HL-60 (cell line): ENCODE data around the gene TCTN3.

Experiments
- DNase-seq, 2 experiments: peaks; one replicate each; pipeline ENCODE4 v3.0.0-alpha.2; 2010 to 2020; ENCODE audit warnings: low read depth in 1 of 2, low spot score in 1 of 2
- H3K27ac ChIP-seq: fragments of 250-450 bp; sonication (Bioruptor Pico); replicated peaks from 2 replicates; pipeline ENCODE4 v1.5.1; 2020; ENCODE audit warnings: mild to moderate bottlenecking, moderate library complexity
- H3K27me3 ChIP-seq: fragments of 250-450 bp; sonication (Bioruptor Pico); 2 replicates; pipeline ENCODE4 v1.5.1; 2021; ENCODE audit warnings: mild to moderate bottlenecking, moderate library complexity; ENCODE audit not compliant: insufficient read depth, poor library complexity, severe bottlenecking
- H3K4me3 ChIP-seq: replicated peaks from 2 replicates; pipeline ENCODE4 v1.5.1; 2011; ENCODE audit warnings: mild to moderate bottlenecking, control low read depth, low read length; ENCODE audit not compliant: insufficient read depth
- CTCF ChIP-seq: IDR thresholded peaks from one replicate; pipeline ENCODE4 v1.5.1; 2011; ENCODE audit warnings: low read length, control low read depth, inconsistent platforms; ENCODE audit not compliant: insufficient read depth
- GABPA ChIP-seq: IDR thresholded peaks from 2 replicates; pipeline ENCODE4 v1.6.1; 2012; ENCODE audit warnings: low read depth
- POLR2AphosphoS5 ChIP-seq: IDR thresholded peaks from 2 replicates; pipeline ENCODE4 v1.6.1; 2012; ENCODE audit warnings: low read depth
- REST ChIP-seq: IDR thresholded peaks from 2 replicates; pipeline ENCODE4 v1.6.1; 2012; ENCODE audit warnings: low read depth; ENCODE audit not compliant: insufficient replicate concordance
- SPI1 ChIP-seq: IDR thresholded peaks from 2 replicates; pipeline ENCODE4 v1.6.1; 2012; ENCODE audit warnings: low read depth, mild to moderate bottlenecking, borderline replicate concordance

Gene TCTN3

GRCh38 chr10:95711492-95711891, 17.8 kb upstream of the TCTN3 start:
- H3K27me3 ChIP-seq, result no peaks in the 10 kb centered on the region

GRCh38 chr10:95706990-95707389, 13.3 kb upstream of the TCTN3 start:
- DNase-seq, result no peak
- no peak for TF ChIP-seq SPI1

More at GRCh38 chr10:95711492-95711891, 17.8 kb upstream of the TCTN3 start:
- Histone ChIP-seq H3K27ac (no peak overlapping the region), H3K4me3 (no peak overlapping the region)
- TF ChIP-seq POLR2AphosphoS5 (no peak), GABPA (no peak), SPI1 (no peak), CTCF (no peak), REST (no peak)
- no peak for DNase-seq

GRCh38 chr10:95706573-95706972, 12.8 kb upstream of the TCTN3 start:
- H3K27me3 ChIP-seq, result no peaks in the 10 kb centered on the region
- H3K4me3 ChIP-seq, result no peak overlapping the region
- H3K27ac ChIP-seq, result no peak overlapping the region
- TF ChIP-seq POLR2AphosphoS5, result no peak
- no peak for TF ChIP-seq REST
- TF ChIP-seq GABPA, result no peak
- TF ChIP-seq CTCF, result no peak
- TF ChIP-seq SPI1, result no peak
- DNase-seq, result no peak

More at GRCh38 chr10:95706990-95707389, 13.3 kb upstream of the TCTN3 start:
- no peak overlapping the region for H3K27ac ChIP-seq
- H3K27me3 ChIP-seq, result no peaks in the 10 kb centered on the region
- no peak overlapping the region for H3K4me3 ChIP-seq

- TF ChIP-seq CTCF (no peak), SPI1 (no peak), REST (no peak), GABPA (no peak), POLR2AphosphoS5 (no peak)
- H3K4me3 ChIP-seq, result no peak overlapping the region
- H3K27me3 ChIP-seq, result no peaks in the 10 kb centered on the region
- DNase-seq, result no peak
- no peak overlapping the region for H3K27ac ChIP-seq
These were observed 4.7 kb upstream of the TCTN3 start for GRCh38 chr10:95698415-95698814.
